Stomach (tissue), 4 donors: ENCODE measurements around the gene ME3.

Source experiments
- POLR2A ChIP-seq, 4 donors: fragments of 450-650 bp; IDR thresholded peaks; one replicate each; pipeline ENCODE4 v1.6.1; 2016; ENCODE audit warnings: antibody characterized with exemption in 4 of 4, control low read depth in 2 of 4, mild to moderate bottlenecking in 1 of 4, moderate library complexity in 1 of 4
- POLR2AphosphoS5 ChIP-seq, 3 donors: sonication (generic); formaldehyde crosslinking; IDR thresholded peaks; one replicate each; pipeline ENCODE4 v1.6.1; 2016; ENCODE audit warnings: antibody characterized with exemption in 3 of 3

GRCh38 chr11:86678296-86678695, 5.9 kb upstream of the ME3 start:
- TF ChIP-seq POLR2AphosphoS5 (IDR thresholded peaks at IDR 0.05) (no peak), POLR2A (IDR thresholded peaks at IDR 0.05) (no peak)
